IMR-90 (cell line): ENCODE results near the gene SLC6A17.

Source experiments
- CEBPB ChIP-seq: IDR thresholded peaks from 2 replicates; pipeline ENCODE4 v1.6.1; 2012; ENCODE audit warnings: low read depth, low read length, improper control_type of control experiment
- CHD1 ChIP-seq: IDR thresholded peaks from 2 replicates; pipeline ENCODE4 v1.6.1; 2012; ENCODE audit warnings: low read depth, low read length, improper control_type of control experiment
- CTCF ChIP-seq: conservative IDR thresholded peaks from 2 replicates; pipeline ENCODE4 v1.5.1; 2012; ENCODE audit warnings: mild to moderate bottlenecking, low read depth, low read length, improper control_type of control experiment
- FOS ChIP-seq: fragments of 150-350 bp; IDR thresholded peaks from 2 replicates; pipeline ENCODE4 v1.6.1; 2016; ENCODE audit warnings: low read depth, low read length
- POLR2A ChIP-seq: IDR thresholded peaks from 2 replicates; pipeline ENCODE4 v1.6.1; 2012; ENCODE audit warnings: mild to moderate bottlenecking, low read depth, low read length
- RFX5 ChIP-seq: IDR thresholded peaks from 2 replicates; pipeline ENCODE4 v1.8.0; 2012; ENCODE audit warnings: low read depth, mild to moderate bottlenecking, low read length, moderate library complexity
- SMC3 ChIP-seq: fragments of 150-350 bp; IDR thresholded peaks from 2 replicates; pipeline ENCODE4 v1.6.1; 2016; ENCODE audit warnings: low read depth, mild to moderate bottlenecking, antibody characterized with exemption, low read length, moderate library complexity
- TF ChIP-seq, protein P1 (sequence below): fragments of 150-350 bp; IDR thresholded peaks from 2 replicates; pipeline ENCODE4 v1.6.1; 2016; ENCODE audit warnings: low read depth, mild to moderate bottlenecking, low read length, moderate library complexity, borderline replicate concordance

DNA sequence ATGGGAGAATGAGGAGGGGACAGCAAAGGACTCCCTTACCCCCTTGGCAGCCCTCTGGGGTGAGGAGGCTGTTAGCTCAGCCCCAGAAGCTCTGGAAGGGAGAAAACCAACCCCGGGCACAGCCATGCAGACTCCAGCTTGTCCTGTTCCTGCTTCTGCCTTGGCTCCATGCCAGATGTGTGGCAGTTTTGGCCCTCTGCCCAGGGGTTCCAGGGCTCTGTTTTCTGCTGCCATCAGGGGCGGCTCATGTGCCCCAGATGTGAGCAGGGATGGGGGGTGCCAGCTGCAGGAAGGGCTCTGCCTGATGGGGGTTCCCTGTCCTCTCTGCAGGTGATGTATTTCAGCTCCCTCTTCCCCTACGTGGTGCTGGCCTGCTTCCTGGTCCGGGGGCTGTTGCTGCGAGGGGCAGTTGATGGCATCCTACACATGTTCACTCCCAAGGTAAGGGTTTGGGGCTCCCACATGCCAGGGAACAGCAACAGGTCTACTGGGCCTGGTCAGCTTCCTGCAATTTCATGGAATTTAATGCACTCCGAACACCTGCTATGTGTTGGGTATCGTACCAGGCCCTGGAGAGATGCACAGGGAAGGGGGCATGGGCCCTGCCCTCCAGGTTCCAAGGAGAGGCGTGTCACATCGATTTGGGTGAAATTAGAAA, 26.1 kb downstream of the SLC6A17 start:
- TF ChIP-seq POLR2A (no peak), CTCF (no peak), FOS (no peak), RFX5 (no peak), SMC3 (no peak), CEBPB (no peak), CHD1 (no peak)
- TF ChIP-seq, protein P1, sequence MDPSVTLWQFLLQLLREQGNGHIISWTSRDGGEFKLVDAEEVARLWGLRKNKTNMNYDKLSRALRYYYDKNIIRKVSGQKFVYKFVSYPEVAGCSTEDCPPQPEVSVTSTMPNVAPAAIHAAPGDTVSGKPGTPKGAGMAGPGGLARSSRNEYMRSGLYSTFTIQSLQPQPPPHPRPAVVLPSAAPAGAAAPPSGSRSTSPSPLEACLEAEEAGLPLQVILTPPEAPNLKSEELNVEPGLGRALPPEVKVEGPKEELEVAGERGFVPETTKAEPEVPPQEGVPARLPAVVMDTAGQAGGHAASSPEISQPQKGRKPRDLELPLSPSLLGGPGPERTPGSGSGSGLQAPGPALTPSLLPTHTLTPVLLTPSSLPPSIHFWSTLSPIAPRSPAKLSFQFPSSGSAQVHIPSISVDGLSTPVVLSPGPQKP, result no peak
